Ishikawa (cell line): ENCODE measurements around the gene KRTAP10-10.

Experiments used
- EP300 ChIP-seq: IDR thresholded peaks from 2 replicates; pipeline ENCODE4 v1.6.1; 2012; ENCODE audit warnings: borderline replicate concordance
- TF ChIP-seq, protein P1 (sequence below): IDR thresholded peaks from 2 replicates; pipeline ENCODE4 v1.6.1; 2012; ENCODE audit warnings: low read depth, mild to moderate bottlenecking

DNA sequence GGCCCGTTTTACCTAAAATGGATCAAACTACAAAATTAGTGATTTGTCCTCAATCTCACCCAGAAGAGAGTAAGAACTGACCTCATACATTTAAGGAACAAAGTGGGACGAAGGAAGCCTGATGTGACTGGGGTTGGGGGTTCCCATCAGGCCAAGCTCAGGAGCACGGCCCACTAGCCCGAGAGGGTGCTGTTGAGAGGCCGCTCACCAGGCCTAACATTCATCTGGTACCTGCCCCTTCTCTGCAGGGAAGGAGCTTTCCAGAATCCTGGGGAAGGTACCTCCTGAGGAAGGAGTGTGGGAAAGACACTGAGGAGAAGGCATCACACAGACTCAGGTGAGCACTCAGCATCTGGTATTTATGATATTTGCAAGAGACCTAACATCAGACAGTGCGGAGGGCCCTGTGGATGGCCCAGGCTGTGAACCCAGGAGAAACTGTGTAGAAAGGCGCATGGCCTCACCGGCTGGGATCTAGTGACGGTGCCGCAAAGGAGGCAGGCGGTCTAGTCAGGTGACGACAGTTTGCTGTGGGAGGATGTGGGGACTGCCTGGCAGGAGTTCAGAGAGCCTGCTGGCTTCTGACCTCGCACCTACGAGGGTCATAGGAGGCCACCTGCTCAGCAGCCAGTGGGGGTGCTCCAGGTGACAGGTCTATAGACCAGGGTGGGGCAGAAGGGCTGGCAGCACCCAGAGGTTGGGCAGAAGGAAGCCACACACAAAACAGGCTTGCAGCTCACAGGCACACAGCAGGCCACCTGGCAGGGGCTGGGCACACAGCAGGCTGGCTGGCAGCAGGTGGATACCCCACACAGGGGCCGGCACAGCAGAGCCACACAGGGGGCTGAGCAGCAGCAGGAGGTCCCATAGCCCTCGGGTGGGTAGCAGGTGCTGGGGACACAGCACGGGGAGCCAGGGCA, 16.8 kb downstream of the KRTAP10-10 start:
- TF ChIP-seq EP300: no peak
- TF ChIP-seq, protein P1, sequence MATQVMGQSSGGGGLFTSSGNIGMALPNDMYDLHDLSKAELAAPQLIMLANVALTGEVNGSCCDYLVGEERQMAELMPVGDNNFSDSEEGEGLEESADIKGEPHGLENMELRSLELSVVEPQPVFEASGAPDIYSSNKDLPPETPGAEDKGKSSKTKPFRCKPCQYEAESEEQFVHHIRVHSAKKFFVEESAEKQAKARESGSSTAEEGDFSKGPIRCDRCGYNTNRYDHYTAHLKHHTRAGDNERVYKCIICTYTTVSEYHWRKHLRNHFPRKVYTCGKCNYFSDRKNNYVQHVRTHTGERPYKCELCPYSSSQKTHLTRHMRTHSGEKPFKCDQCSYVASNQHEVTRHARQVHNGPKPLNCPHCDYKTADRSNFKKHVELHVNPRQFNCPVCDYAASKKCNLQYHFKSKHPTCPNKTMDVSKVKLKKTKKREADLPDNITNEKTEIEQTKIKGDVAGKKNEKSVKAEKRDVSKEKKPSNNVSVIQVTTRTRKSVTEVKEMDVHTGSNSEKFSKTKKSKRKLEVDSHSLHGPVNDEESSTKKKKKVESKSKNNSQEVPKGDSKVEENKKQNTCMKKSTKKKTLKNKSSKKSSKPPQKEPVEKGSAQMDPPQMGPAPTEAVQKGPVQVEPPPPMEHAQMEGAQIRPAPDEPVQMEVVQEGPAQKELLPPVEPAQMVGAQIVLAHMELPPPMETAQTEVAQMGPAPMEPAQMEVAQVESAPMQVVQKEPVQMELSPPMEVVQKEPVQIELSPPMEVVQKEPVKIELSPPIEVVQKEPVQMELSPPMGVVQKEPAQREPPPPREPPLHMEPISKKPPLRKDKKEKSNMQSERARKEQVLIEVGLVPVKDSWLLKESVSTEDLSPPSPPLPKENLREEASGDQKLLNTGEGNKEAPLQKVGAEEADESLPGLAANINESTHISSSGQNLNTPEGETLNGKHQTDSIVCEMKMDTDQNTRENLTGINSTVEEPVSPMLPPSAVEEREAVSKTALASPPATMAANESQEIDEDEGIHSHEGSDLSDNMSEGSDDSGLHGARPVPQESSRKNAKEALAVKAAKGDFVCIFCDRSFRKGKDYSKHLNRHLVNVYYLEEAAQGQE: no peak
